Activated T-cell treated with anti-CD3 and anti-CD28 coated beads, Interleukin-2, amount 50 U/mL, for 1 hour (primary cell): ENCODE results near the gene JPH3.

Source experiments
- DNase-seq: peaks from one replicate; pipeline ENCODE4 v3.0.0-alpha.2; 2020

JPH3 gene

GRCh38 chr16:87602821-87603683 is 744 bp downstream of the JPH3 start:
- DNase-seq, result no peak

- DNase-seq, result no peak
Observed at GRCh38 chr16:87603684-87604633, 1.7 kb downstream of the JPH3 start.

- DNase-seq, result no peak
Observed at GRCh38 chr16:87604634-87605111, 2.4 kb downstream of the JPH3 start.

- DNase-seq, result no peak
Observed at GRCh38 chr16:87607223-87607622, 4.9 kb downstream of the JPH3 start.

GRCh38 chr16:87607871-87608270 is 5.6 kb downstream of the JPH3 start:
- no peak for DNase-seq

GRCh38 chr16:87608400-87608985 is 6.2 kb downstream of the JPH3 start:
- DNase-seq, result peak; percentile 44

GRCh38 chr16:87610026-87610425 is 7.7 kb downstream of the JPH3 start:
- no peak for DNase-seq

GRCh38 chr16:87611456-87611855 is 9.1 kb downstream of the JPH3 start:
- no peak for DNase-seq

GRCh38 chr16:87613961-87614360 is 11.7 kb downstream of the JPH3 start:
- no peak for DNase-seq

GRCh38 chr16:87615621-87616041 is 13.3 kb downstream of the JPH3 start:
- DNase-seq, result no peak

- DNase-seq, result no peak
Observed at GRCh38 chr16:87616556-87616955, 14.2 kb downstream of the JPH3 start.

- no peak for DNase-seq
Observed at GRCh38 chr16:87618216-87618615, 15.9 kb downstream of the JPH3 start.

- DNase-seq, result no peak
Observed at GRCh38 chr16:87619360-87620200, 17.3 kb downstream of the JPH3 start.

- no peak for DNase-seq
Observed at GRCh38 chr16:87620201-87620495, 17.8 kb downstream of the JPH3 start.

GRCh38 chr16:87621550-87621829 is 19.2 kb downstream of the JPH3 start:
- no peak for DNase-seq

GRCh38 chr16:87621976-87622713 is 19.8 kb downstream of the JPH3 start:
- no peak for DNase-seq

- no peak for DNase-seq
Observed at GRCh38 chr16:87622756-87623319, 20.5 kb downstream of the JPH3 start.

GRCh38 chr16:87625241-87625797 is 23.0 kb downstream of the JPH3 start:
- DNase-seq, result no peak

- DNase-seq, result no peak
Observed at GRCh38 chr16:87626401-87626800, 24.1 kb downstream of the JPH3 start.

GRCh38 chr16:87626905-87627304 is 24.6 kb downstream of the JPH3 start:
- DNase-seq, result no peak

GRCh38 chr16:87627542-87628245 is 25.4 kb downstream of the JPH3 start:
- DNase-seq, result no peak
